ENCODE results near the gene SLC7A4.
"Not testable (repeated sequence)": the region's sequence is repeated elsewhere in the genome, so short reads cannot be mapped to it uniquely, and the experiment has no call there.

The SLC7A4 gene

GRCh38 chr22:21051145-21051830, 18.9 kb upstream of the SLC7A4 start:
- H3K4me1 ChIP-seq (ENCODE audit: low read length) = no peaks in the 10 kb centered on the region
- H3K9me3 ChIP-seq (replicated peaks; ENCODE audit: insufficient read depth, low read length) = no peaks in the 10 kb centered on the region
- DNase-seq = no peak
- no peaks in the 10 kb centered on the region for H3K9me2 ChIP-seq (replicated peaks; ENCODE audit: insufficient read depth, low read length)
- no peaks in the 10 kb centered on the region for H3F3A ChIP-seq (ENCODE audit: insufficient read depth, low read length)
- no peaks in the 10 kb centered on the region; the same call in 1 of the 2 replicates for H3K27me3 ChIP-seq (replicated peaks; ENCODE audit: insufficient read depth, low read length)
- no peaks in the 10 kb centered on the region for H3K79me2 ChIP-seq (ENCODE audit: low read length)
- TF ChIP-seq CTCF (IDR thresholded peaks at IDR 0.05; ENCODE audit: low read length) (no peak), EZH2 (optimal IDR thresholded peaks at IDR 0.05; ENCODE audit: low read depth, low read length) (no peak), EZH2phosphoT487 (IDR thresholded peaks at IDR 0.05; ENCODE audit: low read length) (no peak)
- H3K9ac ChIP-seq (ENCODE audit: low read length) = no peak overlapping the region
- H2AFZ ChIP-seq (ENCODE audit: low read length) = no peak overlapping the region
- H4K20me1 ChIP-seq (ENCODE audit: insufficient read depth, low read length) = no peaks in the 10 kb centered on the region
- H3K36me3 ChIP-seq (replicated peaks; ENCODE audit: insufficient read depth, low read length) = no peaks in the 10 kb centered on the region
- H3K27ac ChIP-seq (ENCODE audit: low read length) = no peak overlapping the region
- no peak overlapping the region for H3K4me2 ChIP-seq (ENCODE audit: low read depth, low read length)
- H3K4me3 ChIP-seq (ENCODE audit: low read length) = no peak overlapping the region

- H3K27ac ChIP-seq (ENCODE audit: low read length) = not testable (repeated sequence)
Measured at GRCh38 chr22:21048965-21049364, 16.6 kb upstream of the SLC7A4 start.

GRCh38 chr22:21048448-21048847, 16.1 kb upstream of the SLC7A4 start:
- H3K36me3 ChIP-seq (replicated peaks; ENCODE audit: insufficient read depth, low read length); H3K9ac ChIP-seq (ENCODE audit: low read length); H2AFZ ChIP-seq (ENCODE audit: low read length); H3K9me3 ChIP-seq (replicated peaks; ENCODE audit: insufficient read depth, low read length); H3K27me3 ChIP-seq (replicated peaks; ENCODE audit: insufficient read depth, low read length); H3K4me3 ChIP-seq (ENCODE audit: low read length); H3K4me1 ChIP-seq (ENCODE audit: low read length); H3K79me2 ChIP-seq (ENCODE audit: low read length); H3K9me2 ChIP-seq (replicated peaks; ENCODE audit: insufficient read depth, low read length); H3K27ac ChIP-seq (ENCODE audit: low read length); H3F3A ChIP-seq (ENCODE audit: insufficient read depth, low read length); H3K4me2 ChIP-seq (ENCODE audit: low read depth, low read length); H4K20me1 ChIP-seq (ENCODE audit: insufficient read depth, low read length); DNase-seq: not testable (repeated sequence)

More at GRCh38 chr22:21048965-21049364, 16.6 kb upstream of the SLC7A4 start:
- not testable (repeated sequence) for H3K27me3 ChIP-seq (replicated peaks; ENCODE audit: insufficient read depth, low read length); H3K9ac ChIP-seq (ENCODE audit: low read length); H3K4me3 ChIP-seq (ENCODE audit: low read length); H3F3A ChIP-seq (ENCODE audit: insufficient read depth, low read length); H4K20me1 ChIP-seq (ENCODE audit: insufficient read depth, low read length); H2AFZ ChIP-seq (ENCODE audit: low read length); H3K4me2 ChIP-seq (ENCODE audit: low read depth, low read length); H3K79me2 ChIP-seq (ENCODE audit: low read length); H3K4me1 ChIP-seq (ENCODE audit: low read length); DNase-seq; H3K9me2 ChIP-seq (replicated peaks; ENCODE audit: insufficient read depth, low read length); H3K9me3 ChIP-seq (replicated peaks; ENCODE audit: insufficient read depth, low read length); H3K36me3 ChIP-seq (replicated peaks; ENCODE audit: insufficient read depth, low read length)

GRCh38 chr22:21047730-21048129, 15.4 kb upstream of the SLC7A4 start:
- TF ChIP-seq EZH2phosphoT487 (IDR thresholded peaks at IDR 0.05; ENCODE audit: low read length) (no peak), EZH2 (optimal IDR thresholded peaks at IDR 0.05; ENCODE audit: low read depth, low read length) (no peak), CTCF (IDR thresholded peaks at IDR 0.05; ENCODE audit: low read length) (no peak)
- no peaks in the 10 kb centered on the region for H4K20me1 ChIP-seq (ENCODE audit: insufficient read depth, low read length)
- DNase-seq = no peak

More at GRCh38 chr22:21047730-21048129, 15.4 kb upstream of the SLC7A4 start:
- H3F3A ChIP-seq (ENCODE audit: insufficient read depth, low read length) = no peaks in the 10 kb centered on the region
- H3K36me3 ChIP-seq (replicated peaks; ENCODE audit: insufficient read depth, low read length) = no peaks in the 10 kb centered on the region
- H2AFZ ChIP-seq (ENCODE audit: low read length) = no peak overlapping the region
- no peak overlapping the region for H3K4me3 ChIP-seq (ENCODE audit: low read length)
- peaks cover 11% of the 10 kb centered on the region for H3K4me1 ChIP-seq (ENCODE audit: low read length)
- no peaks in the 10 kb centered on the region for H3K27me3 ChIP-seq (replicated peaks; ENCODE audit: insufficient read depth, low read length)
- H3K9me2 ChIP-seq (replicated peaks; ENCODE audit: insufficient read depth, low read length) = no peaks in the 10 kb centered on the region
- no peaks in the 10 kb centered on the region for H3K9me3 ChIP-seq (replicated peaks; ENCODE audit: insufficient read depth, low read length)
- H3K79me2 ChIP-seq (ENCODE audit: low read length) = no peaks in the 10 kb centered on the region
- H3K9ac ChIP-seq (ENCODE audit: low read length) = no peak overlapping the region
- H3K4me2 ChIP-seq (ENCODE audit: low read depth, low read length) = no peak overlapping the region
- no peak overlapping the region for H3K27ac ChIP-seq (ENCODE audit: low read length)

Data from MM.1S (cell line).